Esophagus squamous epithelium (tissue), 5 donors: Measurements from ENCODE around the gene C6orf62. TPM values are rescaled to one million over a fixed set of nuclear protein-coding genes. Genes with fewer than 3 reads are reported as not detected.
A peak's percentile ranks its signal among the peaks of the same experiment; 100 is the strongest.

ENCODE experiments used
- DNase-seq: peaks from one replicate; lab custom pipeline; 2025; lab: John Stamatoyannopoulos, UW
- H3K27ac ChIP-seq, 4 donors: fragments of 200-600 bp; sonication (generic); one replicate each; pipeline ENCODE4 v1.5.1; 2016 to 2019; ENCODE audit warnings: mild to moderate bottlenecking in 1 of 4
- H3K27me3 ChIP-seq, 4 donors: fragments of 200-600 bp; sonication (generic); 1 replicate in 3 of 4; 2 replicates in 1 of 4; pipeline versions ENCODE4 v1.5.1 to v1.6.0; 2017 to 2021; ENCODE audit warnings: antibody characterized with exemption in 1 of 4
- H3K36me3 ChIP-seq, 3 donors: fragments of 200-600 bp; sonication (generic); one replicate each; pipeline ENCODE4 v1.5.1; 2016 to 2019
- H3K4me1 ChIP-seq, 3 donors: fragments of 200-600 bp; sonication (generic); one replicate each; pipeline ENCODE4 v1.5.1; 2017 to 2019
- H3K4me3 ChIP-seq, 4 donors: fragments of 200-600 bp; sonication (generic); 1 replicate in 3 of 4; 2 replicates in 1 of 4; pipeline ENCODE4 v1.5.1; 2016 to 2019; ENCODE audit warnings: mild to moderate bottlenecking in 2 of 4, moderate library complexity in 1 of 4
- H3K9me3 ChIP-seq, 3 donors: fragments of 200-600 bp; sonication (generic); one replicate each; pipeline ENCODE4 v1.5.1; 2016 to 2019
- POLR2A ChIP-seq, 4 donors: fragments of 450-650 bp; IDR thresholded peaks; one replicate each; pipeline ENCODE4 v1.6.1; 2017; ENCODE audit warnings: antibody characterized with exemption in 4 of 4, mild to moderate bottlenecking in 4 of 4, moderate library complexity in 3 of 4
- WGBS, 2 donors: methylation state at CpG; one replicate each; pipeline ENCODE4 v1.1.5; 2018; 5-methylcytosine and 5-hydroxymethylcytosine counted together
- intact Hi-C: fragments of 100-400 bp; cut with DNase I; formaldehyde crosslinking; loops from one replicate; pipeline ENCODE4 v1.15.0; 2022
- total RNA-seq, 4 donors: library from RNA; depleted of rRNA; stranded (reverse); fragments of >200 nt; gene quantifications; one replicate each; pipeline ENCODE4 v1.1.0, GENCODE V29; 2016
- TF ChIP-seq, protein P1 (sequence below), 6 experiments: fragments of 450-650 bp in 4 of 6; fragments of 200-600 bp in 2 of 6; sonication (generic) in 2 of 6; IDR thresholded peaks; one replicate each; pipeline ENCODE4 v1.5.1; 2016 to 2019; ENCODE audit warnings: antibody characterized with exemption in 6 of 6, mild to moderate bottlenecking in 4 of 6, moderate library complexity in 4 of 6
- donor health status: DM: yes; HTN: yes; CAD: no.

Gene C6orf62
- total RNA-seq, 4 donors from 2014 or later, result 38.5 to 82.9 (median 54.8) TPM

- Histone ChIP-seq H3K4me1 (peaks cover 4 to 38% (median 19%) of the 10 kb centered on the region in 3 donors), H3K27me3 (no peaks in the 10 kb centered on the region), H3K9me3 (no peaks in the 10 kb centered on the region), H3K4me3 (peak overlapping the region; percentile 69 to 82 (median 74)), H3K27ac (peak overlapping the region; percentile 87 to 94 (median 91)), H3K36me3 (peaks cover 0 to 26% (median 0%) of the 10 kb centered on the region in 3 donors)
- intact Hi-C loops, result no loop called here
- DNase-seq, result no peak
- WGBS, 2 donors, result 2 to 3% methylated on average over 9 of the region's 9 CpGs
- TF ChIP-seq, protein P1, sequence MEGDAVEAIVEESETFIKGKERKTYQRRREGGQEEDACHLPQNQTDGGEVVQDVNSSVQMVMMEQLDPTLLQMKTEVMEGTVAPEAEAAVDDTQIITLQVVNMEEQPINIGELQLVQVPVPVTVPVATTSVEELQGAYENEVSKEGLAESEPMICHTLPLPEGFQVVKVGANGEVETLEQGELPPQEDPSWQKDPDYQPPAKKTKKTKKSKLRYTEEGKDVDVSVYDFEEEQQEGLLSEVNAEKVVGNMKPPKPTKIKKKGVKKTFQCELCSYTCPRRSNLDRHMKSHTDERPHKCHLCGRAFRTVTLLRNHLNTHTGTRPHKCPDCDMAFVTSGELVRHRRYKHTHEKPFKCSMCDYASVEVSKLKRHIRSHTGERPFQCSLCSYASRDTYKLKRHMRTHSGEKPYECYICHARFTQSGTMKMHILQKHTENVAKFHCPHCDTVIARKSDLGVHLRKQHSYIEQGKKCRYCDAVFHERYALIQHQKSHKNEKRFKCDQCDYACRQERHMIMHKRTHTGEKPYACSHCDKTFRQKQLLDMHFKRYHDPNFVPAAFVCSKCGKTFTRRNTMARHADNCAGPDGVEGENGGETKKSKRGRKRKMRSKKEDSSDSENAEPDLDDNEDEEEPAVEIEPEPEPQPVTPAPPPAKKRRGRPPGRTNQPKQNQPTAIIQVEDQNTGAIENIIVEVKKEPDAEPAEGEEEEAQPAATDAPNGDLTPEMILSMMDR (IDR thresholded peaks at IDR 0.05), result no peak
- TF ChIP-seq POLR2A (IDR thresholded peaks at IDR 0.05), result no peak
Measured at GRCh38 chr6:24667378-24667803, 51.6 kb downstream of the C6orf62 start.

DNA sequence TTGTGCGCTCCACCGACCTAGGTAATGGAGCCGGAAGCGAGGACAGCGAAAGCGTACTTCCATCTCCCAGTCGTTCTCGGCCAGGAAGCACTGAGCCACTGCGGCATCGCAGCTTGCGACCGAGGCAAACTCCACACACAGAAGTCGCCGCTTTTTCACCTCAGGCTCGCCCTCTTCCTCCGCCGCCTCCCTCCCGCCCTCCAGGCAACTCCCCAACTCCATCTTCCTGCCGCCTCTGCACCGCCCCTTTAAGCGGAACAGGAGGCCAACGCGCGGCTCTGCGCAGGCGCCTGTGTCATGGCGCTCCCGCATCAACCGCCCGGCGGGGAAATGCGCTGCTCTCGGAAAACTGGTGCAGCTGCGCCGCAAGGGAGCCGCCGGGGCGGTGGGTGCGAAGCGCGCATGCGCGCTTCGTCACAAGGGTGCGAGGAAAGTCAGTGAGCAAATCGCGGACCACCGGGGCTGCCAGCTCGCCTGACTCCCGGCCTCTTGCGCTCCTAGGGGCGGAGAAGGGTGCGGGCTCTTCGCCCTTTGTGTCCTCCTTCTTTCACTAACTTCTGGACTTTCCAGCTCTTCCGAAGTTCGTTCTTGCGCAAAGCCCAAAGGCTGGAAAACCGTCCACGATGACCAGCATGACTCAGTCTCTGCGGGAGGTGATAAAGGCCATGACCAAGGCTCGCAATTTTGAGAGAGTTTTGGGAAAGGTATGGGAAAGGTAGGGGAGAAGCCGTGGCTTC, 52.1 kb downstream of the C6orf62 start, which contains the start of the genes ACOT13 and TDP2:
Gene ACOT13, plus strand, starts transcription at position 437 of the 737 bp plus-strand sequence. Its CDS starts 187 bp downstream, at position 624.
Gene TDP2, minus strand, starts transcription at position 259 of the 737 bp plus-strand sequence. Its CDS starts 37 bp downstream, at position 222.
- Histone ChIP-seq H3K27me3 (no peaks in the 10 kb centered on the region), H3K36me3 (peaks cover 0 to 31% (median 0%) of the 10 kb centered on the region in 3 donors), H3K4me1 (peaks cover 4 to 44% (median 19%) of the 10 kb centered on the region in 3 donors), H3K27ac (peak within 1 kb of the TSS; percentile 87 to 94 (median 91)), H3K4me3 (peak within 1 kb of the TSS; percentile 69 to 82 (median 74)), H3K9me3 (no peaks in the 10 kb centered on the region)
- WGBS, 2 donors, result 1% methylated on average over 15 to 26 of the region's 62 CpGs
- peak; percentile 63 for DNase-seq
- TF ChIP-seq, protein P1 (IDR thresholded peaks at IDR 0.05), result peak; percentile 31 to 64 (median 50)
- peak in 3 of 4 donors; percentile 78 to 90 (median 84) for TF ChIP-seq POLR2A (IDR thresholded peaks at IDR 0.05)
- intact Hi-C loops, result no loop called here

DNA sequence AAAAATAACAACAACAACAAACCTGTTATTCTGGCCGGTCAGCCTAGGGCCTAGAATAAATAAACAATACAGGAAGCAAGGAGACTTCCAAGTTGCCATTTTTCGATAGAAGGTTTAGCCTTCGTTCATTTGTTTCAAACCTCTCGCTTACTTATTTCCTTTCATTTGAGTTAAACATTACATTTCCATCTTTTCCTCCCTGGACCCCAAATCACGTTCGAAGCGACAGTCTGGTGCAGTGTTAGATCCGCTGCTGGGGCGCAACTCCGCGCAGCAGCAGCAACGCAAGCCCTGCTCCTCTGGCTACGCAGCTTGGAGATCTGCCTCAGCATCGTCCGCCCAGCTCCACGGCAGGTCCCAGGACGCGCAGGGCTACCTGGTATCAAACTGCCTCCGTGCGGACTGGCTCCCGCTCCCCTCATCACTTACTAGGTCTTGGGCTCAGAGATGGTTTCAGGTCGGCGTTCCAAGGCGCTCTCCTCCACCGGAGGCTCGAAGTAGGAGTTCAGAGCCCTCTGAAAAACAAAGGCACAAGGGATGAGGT, 52.8 kb downstream of the C6orf62 start:
- Histone ChIP-seq H3K4me1 (peaks cover 4 to 47% (median 19%) of the 10 kb centered on the region in 3 donors), H3K27me3 (no peaks in the 10 kb centered on the region), H3K4me3 (peak overlapping the region; percentile 69 to 82 (median 74)), H3K36me3 (peaks cover 0 to 31% (median 0%) of the 10 kb centered on the region in 3 donors), H3K27ac (peak overlapping the region; percentile 87 to 94 (median 91)), H3K9me3 (no peaks in the 10 kb centered on the region)
- DNase-seq, result no peak
- no peak for TF ChIP-seq POLR2A (IDR thresholded peaks at IDR 0.05)
- TF ChIP-seq, protein P1 (IDR thresholded peaks at IDR 0.05), result no peak
- 0% methylated on average over 14 to 21 of the region's 26 CpGs for WGBS, 2 donors
- intact Hi-C loops, result no loop called here

DNA sequence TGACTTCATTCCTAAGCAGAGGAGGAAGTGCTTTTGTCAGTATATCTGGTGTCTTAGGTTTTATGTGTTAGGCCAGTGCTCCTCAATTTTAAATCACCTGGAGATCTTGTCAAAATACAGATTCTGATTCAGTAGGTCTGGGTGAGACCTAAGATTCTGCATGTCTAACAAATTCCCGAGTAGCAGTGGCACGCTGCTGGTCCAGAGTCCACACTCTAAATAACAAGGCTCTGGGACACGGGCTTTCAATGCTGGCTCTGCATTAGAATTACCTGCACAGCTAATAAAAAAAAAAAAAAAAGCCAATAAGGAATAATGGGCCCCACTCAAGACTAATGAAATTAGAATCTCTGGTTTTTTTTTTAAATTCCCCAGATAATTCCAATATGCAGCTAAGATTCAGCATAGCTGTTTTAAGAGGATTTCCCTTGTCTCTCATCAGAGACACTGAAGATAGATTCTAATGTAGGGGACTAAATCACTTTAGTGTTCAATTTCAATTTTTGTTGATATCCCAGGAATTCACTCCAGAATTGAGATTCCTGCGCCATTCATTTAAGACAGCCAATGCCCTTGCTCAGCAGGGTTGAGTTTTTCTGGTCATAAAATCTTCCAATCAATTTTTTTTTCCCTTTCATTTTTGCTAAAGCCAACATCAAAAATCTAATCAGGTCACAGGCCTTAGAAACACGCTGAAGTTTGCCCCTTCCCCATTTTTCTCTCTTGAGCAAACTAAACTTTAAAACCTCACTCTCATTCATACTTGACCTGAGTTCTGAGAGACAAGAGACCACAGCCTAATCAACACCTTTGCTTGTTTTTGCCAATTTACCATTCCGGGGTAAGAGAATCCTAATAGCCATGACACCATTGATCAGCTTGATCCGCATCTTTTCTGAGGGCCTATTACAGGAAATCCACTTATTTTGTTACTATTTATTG, 54.6 kb downstream of the C6orf62 start:
- no peaks in the 10 kb centered on the region for H3K27me3 ChIP-seq
- H3K4me3 ChIP-seq, result no peak overlapping the region
- peaks cover 0 to 31% (median 0%) of the 10 kb centered on the region in 3 donors for H3K36me3 ChIP-seq
- peaks cover 4 to 54% (median 19%) of the 10 kb centered on the region in 3 donors for H3K4me1 ChIP-seq
- TF ChIP-seq POLR2A (IDR thresholded peaks at IDR 0.05), result no peak
- TF ChIP-seq, protein P1 (IDR thresholded peaks at IDR 0.05), result no peak
- intact Hi-C loops, result no loop called here
- no peak for DNase-seq
- 88 to 90% methylated on average over 7 of the region's 7 CpGs for WGBS, 2 donors
- H3K9me3 ChIP-seq, result no peaks in the 10 kb centered on the region
- no peak overlapping the region for H3K27ac ChIP-seq
